Ectodermal cell (in vitro differentiated cells): Measurements from ENCODE around the gene NEK4.

ENCODE experiments used
- H3K27ac ChIP-seq: 2 replicates; pipeline ENCODE4 v1.7.0; 2013; ENCODE audit warnings: mild to moderate bottlenecking, low read depth, low read length; ENCODE audit not compliant: insufficient read depth, poor library complexity, severe bottlenecking
- H3K27me3 ChIP-seq: 2 replicates; pipeline ENCODE4 v1.7.0; 2013; ENCODE audit warnings: mild to moderate bottlenecking, low read length; ENCODE audit not compliant: insufficient read depth, control insufficient read depth, poor library complexity, severe bottlenecking
- H3K36me3 ChIP-seq: one replicate; pipeline ENCODE4 v1.7.0; 2013; ENCODE audit warnings: low read length; ENCODE audit not compliant: control insufficient read depth, insufficient read depth
- H3K4me1 ChIP-seq: one replicate; pipeline ENCODE4 v1.7.0; 2013; ENCODE audit warnings: low read length; ENCODE audit not compliant: control insufficient read depth, insufficient read depth
- H3K4me3 ChIP-seq: 2 replicates; pipeline ENCODE4 v1.7.0; 2013; ENCODE audit warnings: low read depth, low read length, control low read depth; ENCODE audit not compliant: insufficient read depth
- H3K9me3 ChIP-seq: 2 replicates; pipeline ENCODE4 v1.7.0; 2013; ENCODE audit warnings: mild to moderate bottlenecking, low read length, moderate library complexity; ENCODE audit not compliant: control insufficient read depth
- WGBS, 2 experiments: methylation state at CpG; one replicate each; pipeline ENCODE4 v1.1.7; 2013; ENCODE audit warnings: missing lambda C conversion rate in 2 of 2; 5-methylcytosine and 5-hydroxymethylcytosine counted together

Gene NEK4

GRCh38 chr3:52715714-52716305 is 54.9 kb downstream of the NEK4 start:
- 96 to 97% methylated on average over 11 of the region's 11 CpGs for WGBS, 2 experiments

GRCh38 chr3:52714335-52715302 is 56.1 kb downstream of the NEK4 start:
- H3K36me3 ChIP-seq, result peaks cover 8% of the 10 kb centered on the region
- peak overlapping the region; percentile 14 for H3K4me3 ChIP-seq
- no peaks in the 10 kb centered on the region for H3K9me3 ChIP-seq

More at GRCh38 chr3:52715714-52716305, 54.9 kb downstream of the NEK4 start:
- Histone ChIP-seq H3K4me3 (no peak overlapping the region), H3K27me3 (no peaks in the 10 kb centered on the region), H3K9me3 (no peaks in the 10 kb centered on the region), H3K4me1 (peaks cover 10% of the 10 kb centered on the region), H3K27ac (no peak overlapping the region), H3K36me3 (peaks cover 8% of the 10 kb centered on the region)

GRCh38 chr3:52712291-52713212 is 58.2 kb downstream of the NEK4 start:
- no peak overlapping the region for H3K27ac ChIP-seq
- WGBS, 2 experiments, result 96% methylated on average over 17 of the region's 17 CpGs
- peaks cover 11% of the 10 kb centered on the region for H3K36me3 ChIP-seq
- H3K4me3 ChIP-seq, result no peak overlapping the region
- H3K4me1 ChIP-seq, result peaks cover 10% of the 10 kb centered on the region
- H3K9me3 ChIP-seq, result no peaks in the 10 kb centered on the region
- no peaks in the 10 kb centered on the region for H3K27me3 ChIP-seq

More at GRCh38 chr3:52714335-52715302, 56.1 kb downstream of the NEK4 start:
- WGBS, 2 experiments, result 28 to 34% methylated on average over 39 of the region's 39 CpGs
- peak overlapping the region; percentile 46 for H3K27ac ChIP-seq
- H3K27me3 ChIP-seq, result no peaks in the 10 kb centered on the region
- H3K4me1 ChIP-seq, result peaks cover 10% of the 10 kb centered on the region

- Histone ChIP-seq H3K27me3 (no peaks in the 10 kb centered on the region), H3K27ac (no peak overlapping the region), H3K4me1 (peaks cover 16% of the 10 kb centered on the region), H3K4me3 (no peak overlapping the region), H3K36me3 (peaks cover 11% of the 10 kb centered on the region), H3K9me3 (no peaks in the 10 kb centered on the region)
- 97 to 98% methylated on average over 2 of the region's 2 CpGs for WGBS, 2 experiments
These were observed 60.2 kb downstream of the NEK4 start for GRCh38 chr3:52710512-52710911.

- 98 to 99% methylated on average over 3 to 4 of the region's 4 CpGs for WGBS, 2 experiments
- H3K27ac ChIP-seq, result no peak overlapping the region
These were observed 63.2 kb downstream of the NEK4 start for GRCh38 chr3:52707585-52707984.

GRCh38 chr3:52705688-52706686 is 64.8 kb downstream of the NEK4 start, which contains the start of the genes GLT8D1 and SPCS1:
GLT8D1 (minus strand) TSS chr3:52705791; CDS start chr3:52700460, 5,331 bp downstream.
SPCS1 (plus strand) TSS chr3:52706106; CDS start chr3:52706247, 141 bp downstream.
- Histone ChIP-seq H3K9me3 (no peaks in the 10 kb centered on the region), H3K27me3 (no peaks in the 10 kb centered on the region), H3K4me3 (peak within 1 kb of the TSS; percentile 90), H3K4me1 (peaks cover 13% of the 10 kb centered on the region), H3K36me3 (peaks cover 3% of the 10 kb centered on the region), H3K27ac (peak within 1 kb of the TSS; percentile 59)
- 0% methylated on average over 94 of the region's 94 CpGs for WGBS, 2 experiments

More at GRCh38 chr3:52707585-52707984, 63.2 kb downstream of the NEK4 start:
- H3K4me3 ChIP-seq, result no peak overlapping the region
- H3K36me3 ChIP-seq, result peaks cover 11% of the 10 kb centered on the region
- H3K4me1 ChIP-seq, result peaks cover 13% of the 10 kb centered on the region
- no peaks in the 10 kb centered on the region for H3K9me3 ChIP-seq
- no peaks in the 10 kb centered on the region for H3K27me3 ChIP-seq

GRCh38 chr3:52705438-52705687 is 65.4 kb downstream of the NEK4 start:
- 0% methylated on average over 25 of the region's 25 CpGs for WGBS, 2 experiments
- H3K27ac ChIP-seq, result peak overlapping the region; percentile 59
- peak overlapping the region; percentile 90 for H3K4me3 ChIP-seq
- H3K9me3 ChIP-seq, result no peaks in the 10 kb centered on the region
- no peaks in the 10 kb centered on the region for H3K27me3 ChIP-seq
- peaks cover 13% of the 10 kb centered on the region for H3K4me1 ChIP-seq
- peaks cover 3% of the 10 kb centered on the region for H3K36me3 ChIP-seq

- Histone ChIP-seq H3K9me3 (no peaks in the 10 kb centered on the region), H3K27me3 (no peaks in the 10 kb centered on the region), H3K36me3 (peaks cover 3% of the 10 kb centered on the region), H3K27ac (no peak overlapping the region), H3K4me3 (peak overlapping the region; percentile 90), H3K4me1 (peaks cover 13% of the 10 kb centered on the region)
- WGBS, 2 experiments, result 6 to 10% methylated on average over 22 of the region's 22 CpGs
These were observed 65.9 kb downstream of the NEK4 start for GRCh38 chr3:52704611-52705437.
